ENCODE measurements around the gene CSF2RB.

DNA sequence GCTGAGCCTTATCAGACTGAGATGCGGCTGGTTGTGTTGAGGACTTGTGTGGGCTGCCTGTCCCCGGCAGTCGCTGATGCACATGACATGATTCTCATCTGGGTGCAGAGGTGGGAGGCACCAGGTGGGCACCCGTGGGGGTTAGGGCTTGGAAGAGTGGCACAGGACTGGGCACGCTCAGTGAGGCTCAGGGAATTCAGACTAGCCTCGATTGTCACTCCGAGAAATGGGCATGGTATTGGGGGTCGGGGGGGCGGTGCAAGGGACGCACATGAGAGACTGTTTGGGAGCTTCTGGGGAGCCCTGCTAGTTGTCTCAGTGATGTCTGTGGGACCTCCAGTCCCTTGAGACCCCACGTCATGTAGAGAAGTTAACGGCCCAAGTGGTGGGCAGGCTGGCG, 25.5 kb downstream of the CSF2RB start:
- no peak for TF ChIP-seq POLR2A (IDR thresholded peaks at IDR 0.05; ENCODE audit: extremely low read depth, insufficient read length)
- TF ChIP-seq, protein P1, sequence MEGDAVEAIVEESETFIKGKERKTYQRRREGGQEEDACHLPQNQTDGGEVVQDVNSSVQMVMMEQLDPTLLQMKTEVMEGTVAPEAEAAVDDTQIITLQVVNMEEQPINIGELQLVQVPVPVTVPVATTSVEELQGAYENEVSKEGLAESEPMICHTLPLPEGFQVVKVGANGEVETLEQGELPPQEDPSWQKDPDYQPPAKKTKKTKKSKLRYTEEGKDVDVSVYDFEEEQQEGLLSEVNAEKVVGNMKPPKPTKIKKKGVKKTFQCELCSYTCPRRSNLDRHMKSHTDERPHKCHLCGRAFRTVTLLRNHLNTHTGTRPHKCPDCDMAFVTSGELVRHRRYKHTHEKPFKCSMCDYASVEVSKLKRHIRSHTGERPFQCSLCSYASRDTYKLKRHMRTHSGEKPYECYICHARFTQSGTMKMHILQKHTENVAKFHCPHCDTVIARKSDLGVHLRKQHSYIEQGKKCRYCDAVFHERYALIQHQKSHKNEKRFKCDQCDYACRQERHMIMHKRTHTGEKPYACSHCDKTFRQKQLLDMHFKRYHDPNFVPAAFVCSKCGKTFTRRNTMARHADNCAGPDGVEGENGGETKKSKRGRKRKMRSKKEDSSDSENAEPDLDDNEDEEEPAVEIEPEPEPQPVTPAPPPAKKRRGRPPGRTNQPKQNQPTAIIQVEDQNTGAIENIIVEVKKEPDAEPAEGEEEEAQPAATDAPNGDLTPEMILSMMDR (IDR thresholded peaks at IDR 0.05; ENCODE audit: low read depth, low read length), result no peak
- TF ChIP-seq, protein P2, sequence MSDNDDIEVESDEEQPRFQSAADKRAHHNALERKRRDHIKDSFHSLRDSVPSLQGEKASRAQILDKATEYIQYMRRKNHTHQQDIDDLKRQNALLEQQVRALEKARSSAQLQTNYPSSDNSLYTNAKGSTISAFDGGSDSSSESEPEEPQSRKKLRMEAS (IDR thresholded peaks at IDR 0.05; ENCODE audit: low read depth, low read length), result no peak
